ENCODE data around the gene PGS1.

GRCh38 chr17:78369791-78370381, 8.6 kb upstream of the PGS1 start:
- no peak for TF ChIP-seq CTCF (IDR thresholded peaks at IDR 0.05; ENCODE audit: borderline replicate concordance, extremely low read depth, low read length, poor library complexity, severe bottlenecking)
- no peak for TF ChIP-seq EZH2 (IDR thresholded peaks at IDR 0.05; ENCODE audit: borderline replicate concordance, low read depth, low read length, severe bottlenecking)

All from DND-41 (cell line).